ENCODE measurements around the gene COQ10B. TPM values are rescaled to one million over a fixed set of nuclear protein-coding genes. Genes with fewer than 3 reads are reported as not detected.
"Not testable (repeated sequence)": the region's sequence is repeated elsewhere in the genome, so short reads cannot be mapped to it uniquely, and the experiment has no call there.

COQ10B gene
- polyA plus RNA-seq, 3 donors: 20.6 to 20.8 (median 20.8) TPM

- DNase-seq (ENCODE audit: low read depth in 3 of 3, low spot score in 2 of 3): no peak
These were observed 2.9 kb upstream of the COQ10B start for GRCh38 chr2:197450465-197450864.

DNA sequence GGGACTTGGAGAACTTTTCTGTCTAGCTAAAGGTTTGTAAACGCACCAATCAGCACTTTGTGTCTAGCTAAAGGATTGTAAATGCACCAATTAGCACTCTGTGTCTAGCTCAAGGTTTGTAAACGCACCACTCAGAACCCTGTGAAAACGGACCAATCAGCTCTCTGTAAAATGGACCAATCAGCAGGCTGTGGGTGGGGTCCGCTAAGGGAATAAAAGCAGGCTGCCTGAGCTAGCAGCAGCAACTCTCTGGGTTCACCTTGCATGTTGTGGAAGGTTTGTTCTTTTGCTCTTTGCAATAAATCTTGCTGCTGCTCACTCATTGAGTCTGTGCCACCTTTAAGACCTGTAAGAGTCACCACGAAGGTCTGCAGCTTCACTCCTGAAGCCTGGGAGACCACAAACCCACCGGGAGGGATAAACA lies 2.4 kb upstream of the COQ10B start:
- not testable (repeated sequence) for DNase-seq (ENCODE audit: low read depth in 3 of 3, low spot score in 2 of 3)

- no peak for DNase-seq (ENCODE audit: low read depth in 3 of 3, low spot score in 2 of 3)
These were observed 614 bp upstream of the COQ10B start for GRCh38 chr2:197452754-197453122.

GRCh38 chr2:197453914-197454398 lies 604 bp downstream of the COQ10B start:
- peak; percentile 63 to 76 (median 70) for DNase-seq (ENCODE audit: low read depth in 3 of 3, low spot score in 2 of 3)

- DNase-seq (ENCODE audit: low read depth in 3 of 3, low spot score in 2 of 3): no peak
These were observed 1.6 kb downstream of the COQ10B start for GRCh38 chr2:197454923-197455322.

DNA sequence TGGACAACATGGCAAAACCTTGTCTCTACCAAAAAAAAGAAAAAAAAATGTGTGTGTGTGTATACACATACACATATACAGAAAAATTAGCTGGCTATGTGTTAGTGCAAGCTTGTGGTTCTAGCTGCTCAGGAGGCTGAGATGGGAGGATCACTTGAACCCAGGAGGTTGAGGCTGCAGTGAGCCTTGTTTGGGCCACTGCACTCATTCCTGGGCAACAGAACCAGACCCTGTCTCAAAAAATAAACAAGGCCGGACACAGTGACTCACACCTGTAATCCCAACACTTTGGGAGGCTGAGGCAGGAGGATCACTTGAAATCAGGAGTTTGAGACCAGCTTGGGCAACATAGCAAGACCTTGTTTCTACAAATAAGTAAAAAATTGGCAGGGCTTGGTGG lies 2.1 kb downstream of the COQ10B start:
- no peak for DNase-seq (ENCODE audit: low read depth in 3 of 3, low spot score in 2 of 3)

DNA sequence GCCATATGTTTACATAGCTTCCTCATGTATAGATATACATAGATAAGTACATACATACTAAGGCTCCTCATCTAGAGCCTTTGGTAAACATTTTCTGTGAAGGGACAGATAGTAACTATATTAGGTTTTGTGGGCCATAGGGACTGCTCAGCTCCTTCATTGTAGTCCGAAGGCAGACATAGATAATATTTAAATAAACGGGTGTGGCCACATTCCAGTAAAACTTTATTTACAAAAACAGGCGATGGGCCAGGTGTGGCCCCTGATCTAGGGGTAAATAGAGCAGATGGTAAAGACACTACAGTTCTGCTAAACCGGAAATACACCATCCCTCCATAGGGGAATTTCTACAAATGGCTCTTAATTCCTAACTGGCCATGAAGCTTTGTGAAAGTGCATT lies 7.3 kb downstream of the COQ10B start:
- DNase-seq (ENCODE audit: low read depth in 3 of 3, low spot score in 2 of 3): no peak

DNA sequence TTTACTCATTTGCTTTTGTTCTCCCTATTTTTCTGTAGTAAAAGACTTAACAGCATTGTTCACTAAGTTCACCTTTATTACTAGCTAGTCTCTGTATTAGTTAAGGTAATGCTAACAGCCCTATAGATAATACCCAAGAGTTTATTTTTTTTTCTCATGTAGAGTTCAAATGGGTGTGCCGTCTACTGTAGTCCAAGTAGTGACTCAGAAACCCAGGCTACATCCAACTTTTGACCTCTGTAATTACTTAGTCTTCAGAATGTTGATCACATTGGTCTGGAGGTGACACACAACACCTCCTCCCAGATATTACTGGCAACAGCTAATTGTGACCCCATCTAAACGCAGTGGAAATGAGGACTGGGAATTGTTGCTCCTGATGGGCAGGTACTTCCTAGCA lies 7.7 kb downstream of the COQ10B start:
- DNase-seq (ENCODE audit: low read depth in 3 of 3, low spot score in 2 of 3): no peak

DNA sequence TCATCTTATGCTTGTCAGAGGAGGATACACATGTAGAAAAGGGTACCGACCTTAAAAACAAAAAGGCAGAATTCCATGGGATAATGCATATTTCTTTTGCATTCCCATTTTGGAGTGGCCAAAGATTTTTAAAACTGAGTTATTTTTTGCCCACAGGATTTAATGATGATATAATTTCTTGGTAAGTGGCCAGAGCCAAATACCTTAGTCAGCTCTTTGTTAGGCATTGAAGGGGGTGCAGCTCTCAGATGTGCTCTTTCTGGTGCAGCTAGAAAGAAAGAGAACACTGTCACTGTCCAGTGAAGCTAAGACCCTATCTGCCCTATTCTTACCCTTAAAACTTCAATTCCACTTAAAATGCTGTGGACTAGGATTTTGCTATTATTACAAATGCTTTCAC lies 10.8 kb downstream of the COQ10B start:
- no peak for DNase-seq (ENCODE audit: low read depth in 3 of 3, low spot score in 2 of 3)

GRCh38 chr2:197472166-197472565 lies 18.8 kb downstream of the COQ10B start:
- DNase-seq (ENCODE audit: low read depth in 3 of 3, low spot score in 2 of 3): no peak

GRCh38 chr2:197477797-197478196 lies 24.4 kb downstream of the COQ10B start:
- DNase-seq (ENCODE audit: low read depth in 3 of 3, low spot score in 2 of 3): no peak

DNA sequence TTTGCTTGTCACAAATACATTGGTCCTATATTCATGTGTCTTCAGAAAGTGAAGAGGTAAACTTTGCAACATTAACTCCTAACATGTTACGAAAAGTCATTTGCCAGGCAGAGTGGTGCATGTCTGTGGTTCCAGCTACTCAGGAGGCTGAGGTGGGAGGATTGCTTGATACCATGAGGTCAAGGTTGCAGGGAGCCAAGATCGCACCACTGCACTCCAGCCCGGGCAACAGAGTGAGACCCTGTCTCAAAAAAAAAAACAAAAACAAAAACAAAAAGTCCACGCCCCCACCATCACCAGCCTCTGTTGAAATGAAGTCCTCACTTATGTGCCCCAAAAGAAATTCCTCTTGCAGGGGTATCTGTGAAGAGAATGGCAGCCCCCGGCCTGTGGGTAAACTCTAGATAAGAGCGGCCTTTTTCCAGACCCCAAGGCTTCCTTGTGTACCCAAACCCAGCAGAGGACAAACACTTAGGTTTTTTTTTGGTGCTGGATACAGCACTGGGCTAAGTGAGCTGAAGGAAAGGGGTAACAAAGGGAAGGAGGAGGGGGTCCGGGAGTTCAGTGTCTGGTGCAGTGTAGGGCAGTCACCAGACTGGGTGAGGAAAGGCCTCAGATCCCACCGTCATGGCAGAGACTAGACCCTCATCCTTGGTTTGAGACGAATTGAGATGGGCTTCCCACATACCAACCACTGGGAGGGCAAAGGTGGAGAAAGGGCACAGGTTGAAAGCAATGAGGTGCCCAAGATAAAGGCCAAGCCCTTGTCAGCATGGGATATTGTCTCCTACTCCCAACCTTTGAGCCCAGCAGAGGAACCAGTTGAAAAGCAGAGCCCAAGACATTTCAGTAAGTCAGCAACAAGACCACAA lies 27.0 kb downstream of the COQ10B start:
- DNase-seq (ENCODE audit: low read depth in 3 of 3, low spot score in 2 of 3): no peak

DNA sequence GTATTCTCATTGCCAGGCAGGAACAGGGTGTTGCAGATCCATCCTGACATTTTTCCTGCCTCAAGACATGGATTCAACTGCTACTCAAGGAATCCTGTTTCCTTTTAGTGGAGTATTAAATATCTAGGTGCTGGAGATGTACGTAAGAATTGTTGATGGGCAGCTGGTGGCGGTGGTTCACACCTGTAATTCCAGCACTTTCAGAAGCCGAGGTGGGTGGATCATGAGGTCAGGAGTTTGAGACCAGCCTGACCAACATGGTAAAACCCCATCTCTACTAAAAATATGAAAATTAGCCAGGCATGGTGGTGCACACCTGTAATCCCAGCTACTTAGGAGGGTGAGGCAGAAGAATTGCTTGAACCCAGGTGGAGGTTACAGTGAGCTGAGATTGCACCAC lies 30.9 kb downstream of the COQ10B start:
- not testable (repeated sequence) for DNase-seq (ENCODE audit: low read depth in 3 of 3, low spot score in 2 of 3)

DNA sequence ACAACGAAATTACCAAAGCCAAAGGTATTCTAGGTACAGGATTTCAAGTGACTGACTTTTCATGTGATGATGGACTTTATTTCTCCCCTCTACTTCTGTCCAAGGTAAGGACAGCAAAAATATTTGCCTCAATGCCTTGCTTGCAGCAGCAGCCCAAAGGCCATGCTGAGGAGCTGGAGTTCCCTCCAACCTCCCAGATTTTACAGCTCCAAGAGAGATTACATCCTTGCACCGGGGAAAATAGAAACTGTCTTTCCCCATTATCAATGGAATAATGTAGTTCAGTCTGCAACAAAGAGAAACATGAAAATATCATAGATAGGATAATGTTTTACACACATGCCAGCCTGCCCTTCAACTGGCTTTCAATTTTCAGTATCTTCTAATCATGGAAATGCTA lies 32.8 kb downstream of the COQ10B start:
- DNase-seq (ENCODE audit: low read depth in 3 of 3, low spot score in 2 of 3): no peak

DNA sequence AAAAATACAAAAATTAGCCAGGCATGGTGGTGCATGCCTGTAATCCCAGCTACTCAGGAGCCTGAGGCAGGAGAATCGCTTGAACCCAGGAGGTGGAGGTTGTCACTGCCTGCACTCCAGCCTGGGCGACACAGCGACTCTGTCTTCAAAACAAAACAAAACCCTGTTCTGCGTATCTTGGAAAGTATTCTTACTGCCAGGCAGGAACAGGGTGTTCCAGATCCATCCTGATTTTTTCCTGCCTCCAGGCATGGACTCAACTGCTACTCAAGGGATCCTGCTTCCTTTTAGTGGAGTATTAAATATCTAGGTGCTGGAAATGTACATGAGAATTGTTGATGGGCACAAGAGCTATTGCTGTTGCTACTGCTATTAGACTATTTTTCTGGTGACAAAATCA lies 34.0 kb downstream of the COQ10B start:
- no peak for DNase-seq (ENCODE audit: low read depth in 3 of 3, low spot score in 2 of 3)

DNA sequence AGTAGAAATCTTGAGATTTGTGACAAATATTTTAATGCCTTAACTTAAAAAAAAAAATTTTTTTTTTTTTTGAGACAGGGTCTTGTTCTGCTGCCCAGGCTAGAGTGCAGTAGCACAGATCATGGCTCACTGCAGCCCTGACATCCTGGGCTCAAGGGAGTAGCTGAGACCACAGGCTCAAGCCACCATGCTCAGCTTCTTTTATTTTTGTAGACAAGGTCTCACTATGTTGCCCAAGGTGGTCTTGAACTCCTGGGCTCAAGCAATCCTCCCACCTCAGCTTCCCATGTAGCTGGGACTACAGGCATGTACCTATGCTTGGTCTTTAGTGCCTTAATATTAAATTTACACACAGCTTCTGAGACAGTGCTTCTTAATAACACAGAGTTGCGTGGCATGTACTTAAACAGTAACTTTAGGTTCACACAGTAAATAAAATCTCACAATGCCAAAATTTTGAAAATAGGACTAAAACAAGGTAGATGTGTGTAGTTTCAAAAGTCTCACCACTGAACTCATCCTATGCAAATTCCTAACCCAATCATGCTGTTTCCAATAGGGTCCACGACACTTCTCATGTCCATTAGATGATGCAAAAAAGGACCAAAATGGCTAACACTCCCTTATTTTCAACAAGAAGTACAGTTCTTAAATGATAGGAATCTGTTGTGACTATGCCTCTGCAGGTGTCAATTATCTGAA lies 42.2 kb downstream of the COQ10B start:
- no peak for DNase-seq (ENCODE audit: low read depth in 3 of 3, low spot score in 2 of 3)

DNA sequence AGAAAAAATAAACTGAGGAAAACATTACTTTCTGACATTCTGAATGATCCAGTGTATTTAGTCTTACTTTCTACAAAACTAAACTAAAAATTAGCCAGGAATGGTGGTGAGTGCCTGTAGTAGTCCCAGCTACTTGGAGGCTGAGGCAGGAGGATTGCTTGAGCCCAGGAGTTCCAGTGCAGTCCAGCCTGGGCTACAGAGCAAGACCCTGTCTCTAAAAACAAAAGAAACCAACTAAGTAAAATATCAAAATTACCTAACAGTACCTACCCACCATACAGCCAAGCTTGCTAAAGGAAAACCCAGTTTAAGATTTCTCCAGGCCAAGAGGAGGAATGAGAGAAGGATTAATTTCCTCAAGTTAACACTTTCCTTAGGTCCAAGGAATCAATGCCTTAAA lies 43.3 kb downstream of the COQ10B start:
- DNase-seq (ENCODE audit: low read depth in 3 of 3, low spot score in 2 of 3): no peak

- no peak for DNase-seq (ENCODE audit: low read depth in 3 of 3, low spot score in 2 of 3)
These were observed 44.0 kb downstream of the COQ10B start for GRCh38 chr2:197497326-197497725.

- DNase-seq (ENCODE audit: low read depth in 3 of 3, low spot score in 2 of 3): no peak
These were observed 45.0 kb downstream of the COQ10B start for GRCh38 chr2:197498235-197498936.

GRCh38 chr2:197498937-197499593 lies 45.7 kb downstream of the COQ10B start:
- DNase-seq (ENCODE audit: low read depth in 3 of 3, low spot score in 2 of 3): peak; percentile 41 to 50 (median 48)
